Measurements from ENCODE around the gene NTRK3. TPM values are rescaled to one million over a fixed set of nuclear protein-coding genes. Genes with fewer than 3 reads are reported as not detected.

Gene NTRK3
- total RNA-seq, 2 donors from 2014 or later = 0.53 TPM; not detected in 1

DNA sequence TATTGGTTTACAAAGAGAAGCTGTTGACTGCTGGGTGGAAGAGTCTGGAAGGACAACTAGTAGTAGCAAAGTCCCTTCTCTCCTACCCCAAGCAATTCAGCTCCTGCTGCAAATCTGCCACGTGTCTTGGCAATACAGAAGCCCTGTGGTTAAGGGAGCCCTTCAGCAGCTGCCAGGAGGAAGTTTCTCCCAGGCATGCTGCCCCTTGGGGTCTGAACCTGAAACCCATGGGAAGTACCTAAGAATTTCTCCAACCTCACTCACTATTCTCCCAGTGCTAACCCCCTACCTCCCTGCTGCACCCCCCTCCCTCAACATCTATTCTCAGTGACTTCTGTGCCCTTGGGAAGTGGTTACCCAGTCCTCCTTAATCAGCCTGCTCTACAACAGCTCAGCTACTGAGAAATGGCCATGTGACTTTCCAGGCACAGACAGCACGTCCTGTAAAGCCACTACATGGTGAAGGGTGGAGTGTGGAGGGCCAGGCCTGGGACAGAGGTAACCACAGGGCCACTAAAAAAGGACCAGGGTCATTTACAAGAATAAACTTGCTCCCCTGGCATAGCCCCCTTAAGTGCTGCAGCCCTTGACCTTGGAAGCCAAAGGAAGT lies 316.6 kb downstream of the NTRK3 start:
- H3K27ac Mint-ChIP-seq = no peak overlapping the region
- peaks cover 27% of the 10 kb centered on the region for H3K27me3 Mint-ChIP-seq
- ATAC-seq (replicated peaks) = no peak
- no peaks in the 10 kb centered on the region for H3K4me1 Mint-ChIP-seq
- H3K9me3 Mint-ChIP-seq = peaks cover 6% of the 10 kb centered on the region
- H3K4me3 Mint-ChIP-seq = no peak overlapping the region
- no peaks in the 10 kb centered on the region for H3K36me3 Mint-ChIP-seq (ENCODE audit: low read depth)

DNA sequence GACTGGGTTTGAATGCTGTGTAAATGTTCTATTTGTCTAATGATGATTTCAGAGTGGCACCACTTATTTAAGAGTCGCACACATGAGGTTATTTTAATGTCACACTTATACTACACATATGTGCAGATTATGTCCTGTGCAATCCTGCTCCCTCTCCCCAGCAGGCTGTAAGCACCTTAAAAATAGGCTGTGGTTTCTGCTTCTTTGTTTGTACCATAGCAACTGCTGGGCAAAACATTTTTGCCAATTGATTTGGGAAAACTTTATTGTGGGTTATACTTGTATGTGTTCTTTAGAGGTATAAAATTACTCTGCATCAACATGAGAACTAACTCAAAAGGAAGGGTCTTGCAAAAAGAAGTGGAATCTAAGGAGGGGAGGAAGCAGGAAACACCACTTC lies 318.5 kb downstream of the NTRK3 start:
- H3K4me1 Mint-ChIP-seq = no peaks in the 10 kb centered on the region
- ATAC-seq (replicated peaks) = no peak
- no peaks in the 10 kb centered on the region for H3K36me3 Mint-ChIP-seq (ENCODE audit: low read depth)
- H3K4me3 Mint-ChIP-seq = no peak overlapping the region
- peaks cover 29% of the 10 kb centered on the region for H3K27me3 Mint-ChIP-seq
- H3K9me3 Mint-ChIP-seq = peaks cover 6% of the 10 kb centered on the region
- no peak overlapping the region for H3K27ac Mint-ChIP-seq

DNA sequence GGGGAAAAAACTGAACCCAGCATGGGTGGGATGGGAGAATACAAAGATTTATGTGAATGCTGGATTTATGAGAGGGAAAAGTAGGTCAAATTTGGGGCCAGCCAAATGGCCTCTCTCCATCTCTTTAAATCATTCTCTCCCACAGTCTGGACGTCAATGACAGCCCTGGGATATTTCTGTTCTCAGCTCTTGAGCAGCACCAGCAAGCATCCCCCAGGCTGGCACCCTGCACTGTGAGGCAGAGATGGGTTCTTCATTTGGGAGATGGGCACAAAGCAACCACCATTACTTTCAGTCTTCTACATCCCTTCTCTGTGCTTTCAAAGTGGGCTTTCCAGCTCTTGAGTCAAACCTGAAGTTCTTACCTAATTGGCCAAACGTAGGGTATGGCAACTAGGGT lies 321.0 kb downstream of the NTRK3 start:
- ATAC-seq (replicated peaks) = no peak
- Mint-ChIP-seq H3K4me3 (no peak overlapping the region), H3K27me3 (peaks cover 29% of the 10 kb centered on the region), H3K27ac (no peak overlapping the region), H3K4me1 (no peaks in the 10 kb centered on the region), H3K9me3 (peaks cover 6% of the 10 kb centered on the region), H3K36me3 (ENCODE audit: low read depth) (no peaks in the 10 kb centered on the region)

DNA sequence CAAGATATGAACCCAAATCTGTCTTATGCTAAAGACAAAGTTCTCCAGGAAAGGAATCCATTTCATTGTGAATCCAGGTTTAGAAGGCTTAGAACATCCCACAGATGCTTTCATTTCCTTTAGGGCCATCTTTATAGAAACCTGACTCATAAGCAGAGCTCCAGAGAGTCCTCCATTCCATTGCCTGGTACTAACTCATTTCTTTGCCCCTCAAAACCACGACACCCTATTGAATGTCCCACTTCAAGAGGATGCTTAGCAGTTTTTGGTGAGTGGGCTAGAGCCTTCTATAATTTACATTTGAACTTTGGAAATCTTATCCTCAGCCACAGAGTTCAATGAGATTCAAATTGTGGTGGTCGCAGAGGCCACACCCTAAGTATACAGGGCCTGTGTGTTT lies 325.0 kb downstream of the NTRK3 start:
- no peak overlapping the region for H3K4me3 Mint-ChIP-seq
- no peak overlapping the region for H3K27ac Mint-ChIP-seq
- H3K4me1 Mint-ChIP-seq = no peaks in the 10 kb centered on the region
- no peaks in the 10 kb centered on the region for H3K36me3 Mint-ChIP-seq (ENCODE audit: low read depth)
- peaks cover 11% of the 10 kb centered on the region for H3K27me3 Mint-ChIP-seq
- no peak for ATAC-seq (replicated peaks)
- peaks cover under 1% of the 10 kb centered on the region for H3K9me3 Mint-ChIP-seq

DNA sequence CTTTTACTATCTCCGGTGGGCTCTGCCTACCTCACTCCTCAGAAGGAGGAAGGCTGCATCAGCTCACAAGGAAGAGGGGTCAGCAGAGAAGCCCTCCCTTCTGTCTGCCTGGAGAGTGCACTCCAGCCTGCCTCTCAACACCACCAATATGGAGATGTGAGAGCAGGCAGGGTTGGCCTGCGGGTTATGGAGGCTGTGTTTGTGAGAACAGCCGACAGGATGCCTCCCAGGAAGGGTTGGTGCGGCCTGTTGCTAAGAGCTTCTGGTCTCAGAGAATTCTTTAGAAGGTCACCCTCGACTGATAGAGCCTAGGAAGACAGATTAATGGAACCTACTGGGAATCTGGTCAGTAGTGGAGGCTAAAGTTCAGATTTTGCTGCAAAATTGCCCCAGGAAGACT lies 326.1 kb downstream of the NTRK3 start:
- Mint-ChIP-seq H3K4me1 (no peaks in the 10 kb centered on the region), H3K27ac (no peak overlapping the region), H3K4me3 (no peak overlapping the region), H3K27me3 (peaks cover 7% of the 10 kb centered on the region), H3K9me3 (no peaks in the 10 kb centered on the region), H3K36me3 (ENCODE audit: low read depth) (no peaks in the 10 kb centered on the region)
- no peak for ATAC-seq (replicated peaks)

DNA sequence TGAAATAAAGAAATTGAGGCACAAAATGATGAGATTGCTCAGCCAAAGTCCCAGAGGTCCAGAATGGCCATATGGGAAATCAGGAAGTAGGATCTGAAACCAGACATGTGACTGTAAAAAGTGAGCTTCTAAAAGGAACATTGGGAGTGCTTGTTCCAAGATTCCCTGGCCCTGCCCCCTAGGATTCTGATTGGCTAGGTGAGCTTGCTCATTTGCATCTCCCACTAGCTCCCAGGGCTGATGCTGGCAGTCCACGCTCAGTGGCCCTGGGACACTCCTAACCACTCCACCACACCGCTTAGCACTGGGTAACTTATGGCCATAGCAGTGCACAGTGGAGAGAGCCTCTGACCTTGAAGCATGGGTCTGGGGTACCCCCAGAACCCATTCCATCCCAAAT lies 326.7 kb downstream of the NTRK3 start:
- no peak for ATAC-seq (replicated peaks)
- Mint-ChIP-seq H3K27ac (no peak overlapping the region), H3K4me3 (no peak overlapping the region), H3K4me1 (no peaks in the 10 kb centered on the region), H3K27me3 (peaks cover under 1% of the 10 kb centered on the region), H3K9me3 (no peaks in the 10 kb centered on the region), H3K36me3 (ENCODE audit: low read depth) (no peaks in the 10 kb centered on the region)

DNA sequence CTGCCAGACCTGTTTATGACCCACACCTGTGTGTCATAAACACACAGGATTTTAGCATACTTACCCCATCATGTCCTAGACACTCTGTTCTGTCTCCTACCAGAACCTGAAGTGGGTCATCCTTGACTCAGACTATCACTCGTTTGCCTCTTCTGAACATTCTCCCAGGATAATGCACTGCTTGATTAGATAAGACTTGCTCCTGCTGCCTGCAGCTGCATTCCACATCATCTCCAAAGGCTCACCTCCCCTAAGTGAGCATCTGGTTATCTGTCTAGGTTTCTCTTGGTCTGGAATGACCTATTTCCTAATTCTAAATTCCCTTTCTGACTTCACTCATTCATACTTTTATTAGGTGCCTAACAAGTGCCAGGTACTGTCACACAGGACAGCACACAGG lies 332.1 kb downstream of the NTRK3 start:
- no peaks in the 10 kb centered on the region for H3K4me1 Mint-ChIP-seq
- no peak overlapping the region for H3K4me3 Mint-ChIP-seq
- ATAC-seq (replicated peaks) = no peak
- H3K27ac Mint-ChIP-seq = no peak overlapping the region
- H3K27me3 Mint-ChIP-seq = peaks cover 3% of the 10 kb centered on the region
- H3K36me3 Mint-ChIP-seq (ENCODE audit: low read depth) = no peaks in the 10 kb centered on the region
- H3K9me3 Mint-ChIP-seq = peaks cover 4% of the 10 kb centered on the region

DNA sequence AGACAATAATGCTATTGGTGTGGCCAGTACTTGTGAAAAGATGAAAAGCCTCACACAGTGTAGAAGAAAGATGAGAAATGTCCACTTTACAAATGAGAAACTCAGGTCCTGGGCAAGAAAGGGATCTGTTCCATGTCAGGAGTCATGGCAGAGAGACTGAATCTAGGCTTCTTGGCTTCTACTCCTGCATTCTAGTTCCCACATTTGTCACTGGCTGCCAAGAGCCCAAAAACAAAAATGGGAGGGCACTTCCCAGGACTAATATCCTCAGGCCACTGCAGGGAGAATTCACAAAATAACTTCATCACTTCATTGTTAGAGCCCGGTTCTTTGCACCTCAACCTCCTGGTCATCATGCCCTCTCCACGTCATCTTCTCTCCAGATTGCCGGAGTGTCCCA lies 337.5 kb downstream of the NTRK3 start:
- Mint-ChIP-seq H3K36me3 (ENCODE audit: low read depth) (no peaks in the 10 kb centered on the region), H3K9me3 (peaks cover 7% of the 10 kb centered on the region), H3K4me1 (no peaks in the 10 kb centered on the region), H3K27me3 (peaks cover 20% of the 10 kb centered on the region), H3K27ac (no peak overlapping the region), H3K4me3 (no peak overlapping the region)
- no peak for ATAC-seq (replicated peaks)

DNA sequence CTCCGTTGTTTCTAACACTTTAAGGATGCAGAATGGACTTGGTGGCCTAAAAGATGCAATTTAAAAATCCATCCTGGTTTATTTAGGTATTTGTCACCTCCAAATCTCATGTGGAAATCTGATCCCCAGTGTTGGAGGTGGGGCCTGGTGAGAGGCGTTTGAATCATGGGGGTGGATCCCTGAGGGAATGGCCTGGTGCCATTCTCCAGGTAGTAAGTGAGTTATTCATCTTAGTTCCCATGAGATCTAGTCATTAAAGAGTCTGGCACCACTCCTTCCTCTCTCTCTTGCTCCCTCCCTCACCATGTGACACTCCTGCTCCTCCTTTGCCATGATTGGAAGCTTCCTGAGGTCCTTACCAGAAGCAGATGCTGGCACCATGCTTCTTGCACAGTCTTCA lies 339.1 kb downstream of the NTRK3 start:
- Mint-ChIP-seq H3K27ac (no peak overlapping the region), H3K36me3 (ENCODE audit: low read depth) (no peaks in the 10 kb centered on the region), H3K27me3 (peaks cover 20% of the 10 kb centered on the region), H3K4me3 (no peak overlapping the region), H3K9me3 (peaks cover 7% of the 10 kb centered on the region), H3K4me1 (no peaks in the 10 kb centered on the region)
- no peak for ATAC-seq (replicated peaks)

DNA sequence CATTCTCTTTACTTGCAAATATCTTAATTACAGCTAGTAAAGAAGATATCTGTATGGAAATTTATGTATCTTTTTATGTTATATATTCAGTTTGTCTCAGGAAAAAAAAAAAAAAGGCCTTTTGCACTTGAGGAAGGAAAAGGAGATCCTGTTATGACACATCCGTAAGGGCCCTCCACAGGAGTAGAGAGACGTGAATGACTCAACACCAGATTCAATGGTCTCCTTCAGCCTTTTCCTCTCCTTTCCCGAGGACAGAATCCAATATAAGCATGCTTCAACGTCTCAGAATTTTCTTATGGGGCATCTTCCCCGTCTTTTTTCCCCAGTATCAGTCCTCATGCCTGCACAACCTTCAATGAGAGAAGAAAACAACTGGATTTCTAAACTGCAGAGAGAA lies 340.3 kb downstream of the NTRK3 start:
- Mint-ChIP-seq H3K9me3 (peaks cover 6% of the 10 kb centered on the region), H3K27ac (no peak overlapping the region), H3K27me3 (peaks cover 19% of the 10 kb centered on the region), H3K4me3 (no peak overlapping the region), H3K4me1 (no peaks in the 10 kb centered on the region), H3K36me3 (ENCODE audit: low read depth) (no peaks in the 10 kb centered on the region)
- no peak for ATAC-seq (replicated peaks)

DNA sequence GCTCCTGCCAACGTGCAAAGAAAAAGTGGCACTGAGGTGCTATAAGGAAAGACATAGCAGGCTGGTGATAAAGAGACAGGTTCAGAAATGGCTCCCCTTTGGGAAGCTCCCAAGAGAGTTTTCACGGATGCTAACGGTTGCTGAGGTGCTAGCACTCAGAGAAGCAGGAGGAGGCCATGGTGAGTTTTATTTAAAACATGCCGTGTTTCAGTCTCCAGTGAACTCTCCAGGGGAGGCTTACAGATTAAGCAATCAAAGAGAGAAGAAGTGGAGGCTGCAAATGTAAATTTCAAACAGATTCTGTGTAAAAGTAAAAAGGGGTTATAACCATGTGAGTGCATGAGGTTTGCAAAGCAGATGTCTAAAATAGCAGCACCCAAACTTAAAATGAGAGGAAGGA lies 346.2 kb downstream of the NTRK3 start:
- Mint-ChIP-seq H3K4me1 (no peaks in the 10 kb centered on the region), H3K27me3 (peaks cover 20% of the 10 kb centered on the region), H3K27ac (no peak overlapping the region), H3K36me3 (ENCODE audit: low read depth) (no peaks in the 10 kb centered on the region), H3K9me3 (peaks cover 3% of the 10 kb centered on the region), H3K4me3 (no peak overlapping the region)
- no peak for ATAC-seq (replicated peaks)

DNA sequence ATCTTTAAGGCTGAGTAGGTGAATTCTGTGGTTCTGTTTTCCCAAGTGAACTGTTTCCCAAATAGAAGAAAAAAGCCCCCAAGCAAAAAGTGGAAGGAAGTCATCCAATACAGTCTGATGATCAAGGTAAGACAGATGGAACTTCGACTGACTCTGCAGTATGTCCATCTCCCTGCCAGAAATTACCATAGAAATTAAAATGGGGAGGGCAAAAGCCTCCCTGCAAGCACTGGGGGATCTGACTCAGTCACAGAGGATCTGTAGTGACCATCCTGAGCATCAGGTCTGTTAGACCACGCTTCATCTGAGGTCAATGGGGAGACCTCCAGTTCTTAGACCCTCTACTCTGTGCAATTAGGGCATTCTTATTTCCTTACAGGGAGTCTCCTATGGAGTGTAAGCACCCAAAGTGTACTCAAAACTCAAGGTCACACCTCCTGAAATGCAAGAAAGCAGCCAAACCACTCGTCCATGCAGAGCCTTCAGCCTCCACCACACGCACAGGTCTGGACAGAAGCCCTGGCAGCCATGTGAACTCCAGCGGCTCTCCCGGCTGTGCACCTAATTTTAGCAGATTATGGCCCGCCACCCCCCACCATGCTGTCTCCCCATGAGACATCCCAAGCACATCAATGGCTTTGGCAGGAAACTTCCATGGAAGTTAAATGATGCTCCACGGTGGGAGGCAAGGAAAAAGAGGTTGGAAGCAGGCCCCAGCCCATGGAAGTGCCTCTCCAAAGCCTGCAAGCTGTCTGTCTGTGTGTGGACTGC lies 348.7 kb downstream of the NTRK3 start:
- Mint-ChIP-seq H3K27me3 (peaks cover 14% of the 10 kb centered on the region), H3K4me3 (no peak overlapping the region), H3K27ac (no peak overlapping the region), H3K9me3 (no peaks in the 10 kb centered on the region), H3K4me1 (no peaks in the 10 kb centered on the region), H3K36me3 (ENCODE audit: low read depth) (no peaks in the 10 kb centered on the region)
- ATAC-seq (replicated peaks) = no peak

DNA sequence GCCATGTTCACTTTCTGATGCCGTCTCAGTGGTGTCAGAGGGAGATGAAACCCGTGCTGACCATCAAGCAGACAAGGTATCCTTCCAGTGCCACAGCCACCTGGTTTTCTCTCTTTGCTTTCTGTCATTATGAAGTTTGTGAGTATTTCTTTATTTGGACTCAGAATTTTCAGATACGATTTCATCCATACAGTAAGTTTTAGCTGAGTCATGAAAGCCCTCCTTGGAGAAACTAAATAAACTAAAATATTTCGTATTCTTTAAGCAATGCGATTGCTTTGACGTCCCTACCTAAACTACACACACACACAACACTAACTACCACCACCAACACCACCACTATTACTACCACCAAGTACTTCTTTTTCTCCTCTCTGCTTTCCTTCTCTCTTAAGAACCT lies 350.1 kb downstream of the NTRK3 start:
- Mint-ChIP-seq H3K9me3 (no peaks in the 10 kb centered on the region), H3K27ac (no peak overlapping the region)
- no peak for ATAC-seq (replicated peaks)

DNA sequence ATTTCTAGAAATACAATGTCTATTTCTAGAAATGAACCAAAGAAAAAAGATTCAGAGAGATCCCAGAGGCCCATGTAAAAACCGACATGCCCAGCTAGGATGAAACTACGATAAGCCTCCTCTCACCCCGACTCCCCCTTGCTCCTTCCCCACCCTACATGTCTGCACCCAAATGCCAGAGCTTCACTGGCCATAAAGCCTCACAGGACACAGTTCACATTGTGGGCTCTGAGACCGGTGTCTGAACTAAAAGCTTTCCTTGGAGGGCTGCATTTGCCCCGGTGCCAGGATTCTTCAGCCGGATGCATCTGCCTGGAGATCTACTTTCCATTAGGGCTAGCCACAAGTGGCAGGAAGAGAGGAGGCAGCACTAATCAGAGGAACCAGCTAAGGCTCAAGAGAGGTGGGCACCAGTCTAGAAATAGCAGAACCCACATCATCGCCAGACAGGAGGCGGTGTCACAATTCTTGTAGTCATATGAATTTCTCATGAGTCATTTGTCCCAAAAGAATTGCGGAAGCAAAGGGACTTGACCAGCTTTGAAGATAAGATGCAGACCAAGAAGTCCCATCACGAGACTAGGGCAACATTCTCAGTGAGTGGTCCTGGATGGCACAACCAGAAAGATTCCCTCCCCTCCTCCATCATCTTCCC lies 353.6 kb downstream of the NTRK3 start:
- Mint-ChIP-seq H3K27me3 (peaks cover 12% of the 10 kb centered on the region), H3K4me1 (no peaks in the 10 kb centered on the region), H3K9me3 (no peaks in the 10 kb centered on the region), H3K4me3 (no peak overlapping the region), H3K36me3 (ENCODE audit: low read depth) (no peaks in the 10 kb centered on the region), H3K27ac (no peak overlapping the region)
- ATAC-seq (replicated peaks) = no peak

More for the DNA sequence above, 350.1 kb downstream of the NTRK3 start:
- peaks cover 14% of the 10 kb centered on the region for H3K27me3 Mint-ChIP-seq
- H3K4me3 Mint-ChIP-seq = no peak overlapping the region
- no peaks in the 10 kb centered on the region for H3K4me1 Mint-ChIP-seq
- H3K36me3 Mint-ChIP-seq (ENCODE audit: low read depth) = no peaks in the 10 kb centered on the region
